ENCODE data around the gene INO80.
"Not testable (repeated sequence)": the region's sequence is repeated elsewhere in the genome, so short reads cannot be mapped to it uniquely, and the experiment has no call there.

INO80 gene

GRCh38 chr15:40955141-40955903 lies 160.8 kb downstream of the INO80 start:
- H3K27ac ChIP-seq = no peak overlapping the region
- peaks cover 32% of the 10 kb centered on the region; the same call in 1 of the 2 replicates for H3K36me3 ChIP-seq (ENCODE audit: insufficient read depth, low read length)
- no peak for DNase-seq (ENCODE audit: low read depth, low spot score)
- no peak for TF ChIP-seq FOXP2 (optimal IDR thresholded peaks at IDR 0.05; ENCODE audit: control extremely low read depth, extremely low read length, insufficient read depth)
- TF ChIP-seq EZH2 (IDR thresholded peaks at IDR 0.05) = no peak
- no peak for TF ChIP-seq POLR2AphosphoS5 (IDR thresholded peaks at IDR 0.05; ENCODE audit: borderline replicate concordance, low read depth, low read length)
- peak overlapping the region; percentile 77; the same call in 1 of the 2 replicates for H3K4me3 ChIP-seq
- peak overlapping the region; percentile 14 for H3K9ac ChIP-seq (ENCODE audit: insufficient read length)
- no peaks in the 10 kb centered on the region for H3K9me3 ChIP-seq (ENCODE audit: low read depth, low read length)

GRCh38 chr15:40954158-40954848 lies 161.8 kb downstream of the INO80 start:
- Histone ChIP-seq H3K36me3 (ENCODE audit: insufficient read depth, low read length) (peaks cover 32% of the 10 kb centered on the region; the same call in 1 of the 2 replicates), H3K9ac (ENCODE audit: insufficient read length) (peak overlapping the region; percentile 79), H3K4me3 (peak overlapping the region; percentile 77)
- H3K27ac ChIP-seq; H3K9me3 ChIP-seq (ENCODE audit: low read depth, low read length); DNase-seq (ENCODE audit: low read depth, low spot score): not testable (repeated sequence)

- TF ChIP-seq POLR2AphosphoS5 (IDR thresholded peaks at IDR 0.05; ENCODE audit: borderline replicate concordance, low read depth, low read length) = no peak
- no peak for TF ChIP-seq FOXP2 (optimal IDR thresholded peaks at IDR 0.05; ENCODE audit: control extremely low read depth, extremely low read length, insufficient read depth)
- no peak for TF ChIP-seq EZH2 (IDR thresholded peaks at IDR 0.05)
- Histone ChIP-seq H3K4me3 (peak overlapping the region; percentile 77), H3K9ac (ENCODE audit: insufficient read length) (peak overlapping the region; percentile 79), H3K27ac (no peak overlapping the region), H3K36me3 (ENCODE audit: insufficient read depth, low read length) (peaks cover 32% of the 10 kb centered on the region; the same call in 1 of the 2 replicates), H3K9me3 (ENCODE audit: low read depth, low read length) (no peaks in the 10 kb centered on the region)
- DNase-seq (ENCODE audit: low read depth, low spot score) = no peak
These were observed 162.4 kb downstream of the INO80 start for GRCh38 chr15:40953713-40954074.

GRCh38 chr15:40952901-40953712 lies 163.0 kb downstream of the INO80 start, which contains the start of gene CHAC1:
Gene CHAC1, plus strand, starts transcription at chr15:40953471. Its CDS starts 113 bp downstream, at chr15:40953584.
- H3K9ac ChIP-seq (ENCODE audit: insufficient read length) = peak within 1 kb of the TSS; percentile 99
- H3K36me3 ChIP-seq (ENCODE audit: insufficient read depth, low read length) = peaks cover 32% of the 10 kb centered on the region; the same call in 1 of the 2 replicates
- H3K4me3 ChIP-seq = peak within 1 kb of the TSS; percentile 77
- H3K9me3 ChIP-seq (ENCODE audit: low read depth, low read length) = no peaks in the 10 kb centered on the region
- peak; percentile 71 for TF ChIP-seq POLR2AphosphoS5 (IDR thresholded peaks at IDR 0.05; ENCODE audit: borderline replicate concordance, low read depth, low read length)
- no peak for TF ChIP-seq EZH2 (IDR thresholded peaks at IDR 0.05)
- DNase-seq (ENCODE audit: low read depth, low spot score) = peak; percentile 86
- peak within 1 kb of the TSS; percentile 95 for H3K27ac ChIP-seq

GRCh38 chr15:40952301-40952900 lies 163.7 kb downstream of the INO80 start:
- H3K9ac ChIP-seq (ENCODE audit: insufficient read length) = peak overlapping the region; percentile 99
- no peaks in the 10 kb centered on the region for H3K9me3 ChIP-seq (ENCODE audit: low read depth, low read length)
- peak overlapping the region; percentile 95 for H3K27ac ChIP-seq
- H3K36me3 ChIP-seq (ENCODE audit: insufficient read depth, low read length) = peaks cover 32% of the 10 kb centered on the region; the same call in 1 of the 2 replicates
- H3K4me3 ChIP-seq = peak overlapping the region; percentile 77
- no peak for TF ChIP-seq EZH2 (IDR thresholded peaks at IDR 0.05)
- no peak for TF ChIP-seq POLR2AphosphoS5 (IDR thresholded peaks at IDR 0.05; ENCODE audit: borderline replicate concordance, low read depth, low read length)
- no peak for TF ChIP-seq FOXP2 (optimal IDR thresholded peaks at IDR 0.05; ENCODE audit: control extremely low read depth, extremely low read length, insufficient read depth)
- DNase-seq (ENCODE audit: low read depth, low spot score) = no peak

GRCh38 chr15:40951764-40952163 lies 164.3 kb downstream of the INO80 start:
- Histone ChIP-seq H3K4me3 (peak overlapping the region; percentile 77; the same call in 1 of the 2 replicates), H3K27ac (peak overlapping the region; percentile 95), H3K9ac (ENCODE audit: insufficient read length) (peak overlapping the region; percentile 99), H3K9me3 (ENCODE audit: low read depth, low read length) (no peaks in the 10 kb centered on the region), H3K36me3 (ENCODE audit: insufficient read depth, low read length) (peaks cover 31% of the 10 kb centered on the region; the same call in 1 of the 2 replicates)
- no peak for DNase-seq (ENCODE audit: low read depth, low spot score)
- no peak for TF ChIP-seq FOXP2 (optimal IDR thresholded peaks at IDR 0.05; ENCODE audit: control extremely low read depth, extremely low read length, insufficient read depth)
- no peak for TF ChIP-seq EZH2 (IDR thresholded peaks at IDR 0.05)
- no peak for TF ChIP-seq POLR2AphosphoS5 (IDR thresholded peaks at IDR 0.05; ENCODE audit: borderline replicate concordance, low read depth, low read length)

DNA sequence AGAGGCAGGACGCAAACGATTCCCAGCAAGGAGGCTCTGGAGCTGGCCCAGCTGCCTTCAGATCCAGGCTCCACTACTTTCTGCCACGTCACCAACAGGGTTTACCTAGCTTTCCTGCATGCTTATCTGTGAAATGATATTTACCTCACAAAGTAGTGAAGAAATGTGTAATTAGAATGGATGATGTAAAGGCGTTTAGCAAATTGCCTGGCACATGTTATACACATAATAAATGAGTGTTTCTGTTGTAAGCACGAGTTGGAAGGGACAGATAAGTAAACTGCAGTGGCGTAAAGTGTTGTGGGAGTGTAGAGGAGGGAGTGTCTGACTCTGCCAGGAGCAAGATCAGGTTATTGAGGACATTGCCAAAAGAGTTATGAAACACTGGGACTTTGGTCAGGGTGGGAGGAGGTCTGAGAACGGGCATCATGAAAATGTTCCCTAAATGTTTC lies 166.3 kb downstream of the INO80 start:
- H3K9ac ChIP-seq (ENCODE audit: insufficient read length) = no peak overlapping the region
- no peak for DNase-seq (ENCODE audit: low read depth, low spot score)
- TF ChIP-seq POLR2AphosphoS5 (IDR thresholded peaks at IDR 0.05; ENCODE audit: borderline replicate concordance, low read depth, low read length) = no peak
- TF ChIP-seq FOXP2 (optimal IDR thresholded peaks at IDR 0.05; ENCODE audit: control extremely low read depth, extremely low read length, insufficient read depth) = no peak
- no peak for TF ChIP-seq EZH2 (IDR thresholded peaks at IDR 0.05)
- peaks cover 11% of the 10 kb centered on the region; the same call in 1 of the 2 replicates for H3K36me3 ChIP-seq (ENCODE audit: insufficient read depth, low read length)
- no peak overlapping the region for H3K4me3 ChIP-seq
- H3K27ac ChIP-seq = no peak overlapping the region
- H3K9me3 ChIP-seq (ENCODE audit: low read depth, low read length) = no peaks in the 10 kb centered on the region
